ENCODE data around the gene PML. TPM values are rescaled to one million over a fixed set of nuclear protein-coding genes. Genes with fewer than 3 reads are reported as not detected.

Gene PML
- polyA plus RNA-seq, 3 donors, result 13.1 to 40.7 (median 20.6) TPM

GRCh38 chr15:74022706-74023470 is 28.4 kb downstream of the PML start:
- H3K36me3 ChIP-seq (replicated peaks in 1 of 2; ENCODE audit: control insufficient read depth in 1 of 2, insufficient read depth in 2 of 2, low read length in 2 of 2), result peaks cover 57 to 91% of the 10 kb centered on the region in 2 donors
- H3K27ac ChIP-seq (ENCODE audit: low read depth in 1 of 2, low read length in 2 of 2), result no peak overlapping the region
- no peak overlapping the region for H2AFZ ChIP-seq (ENCODE audit: insufficient read depth, low read depth, low read length, poor library complexity, severe bottlenecking)
- peaks cover 41% of the 10 kb centered on the region for H3K79me2 ChIP-seq (ENCODE audit: insufficient read depth, low read length)
- no peak overlapping the region for H3K27ac Mint-ChIP-seq
- no peak for DNase-seq
- H3K9ac ChIP-seq (ENCODE audit: insufficient read depth, low read length, poor library complexity, severe bottlenecking), result no peak overlapping the region
- intact Hi-C loops (cut with micrococcal nuclease), result no loop called here
- H3K4me1 ChIP-seq (ENCODE audit: control insufficient read depth in 1 of 2, insufficient read depth in 2 of 2, low read length in 2 of 2), result no peaks in the 10 kb centered on the region
- H3K4me3 Mint-ChIP-seq, result no peak overlapping the region
- H3K36me3 Mint-ChIP-seq, result peaks cover 57 to 79% of the 10 kb centered on the region in 2 donors
- H3K27me3 Mint-ChIP-seq (ENCODE audit: low read depth in 3 of 3), result peaks cover 0 to 1% (median 0%) of the 10 kb centered on the region in 3 donors
- no peak overlapping the region for H3K4me2 ChIP-seq (replicated peaks; ENCODE audit: extremely low read depth, low read length, poor library complexity, severe bottlenecking)
- H3K9me3 ChIP-seq (replicated peaks in 1 of 2; ENCODE audit: control insufficient read depth in 1 of 2, insufficient read depth in 1 of 2, low read length in 2 of 2), result no peaks in the 10 kb centered on the region
- no peak overlapping the region for H3K4me3 ChIP-seq (replicated peaks in 1 of 3; ENCODE audit: low read depth in 2 of 3, low read length in 3 of 3)
- TF ChIP-seq CTCF (IDR thresholded peaks at IDR 0.05), result no peak
- H3K9me3 Mint-ChIP-seq, result no peaks in the 10 kb centered on the region
- peaks cover 96% of the 10 kb centered on the region for H4K20me1 ChIP-seq (ENCODE audit: insufficient read depth, low read length)
- WGBS (ENCODE audit: insufficient coverage), result 98% methylated on average over 63 of the region's 66 CpGs
- no peaks in the 10 kb centered on the region for H3K4me1 Mint-ChIP-seq
- H3K27me3 ChIP-seq (ENCODE audit: control insufficient read depth in 2 of 2, insufficient read depth in 2 of 2, low read length in 2 of 2), result no peaks in the 10 kb centered on the region

GRCh38 chr15:74024687-74025086 is 30.2 kb downstream of the PML start:
- TF ChIP-seq CTCF (IDR thresholded peaks at IDR 0.05), result no peak
- H3K4me3 ChIP-seq (replicated peaks in 1 of 3; ENCODE audit: low read depth in 2 of 3, low read length in 3 of 3), result no peak overlapping the region
- no peak overlapping the region for H3K4me2 ChIP-seq (replicated peaks; ENCODE audit: extremely low read depth, low read length, poor library complexity, severe bottlenecking)
- H3K27me3 Mint-ChIP-seq (ENCODE audit: low read depth in 3 of 3), result peaks cover 0 to 1% (median 0%) of the 10 kb centered on the region in 3 donors
- no peaks in the 10 kb centered on the region for H3K9me3 Mint-ChIP-seq
- no peak for DNase-seq
- H3K9ac ChIP-seq (ENCODE audit: insufficient read depth, low read length, poor library complexity, severe bottlenecking), result no peak overlapping the region
- intact Hi-C loops (cut with micrococcal nuclease), result no loop called here
- no peak overlapping the region for H3K27ac ChIP-seq (ENCODE audit: low read depth in 1 of 2, low read length in 2 of 2)
- peak overlapping the region in 2 of 7 donors; percentile 17 to 46 for H3K27ac Mint-ChIP-seq
- no peak overlapping the region for H3K4me3 Mint-ChIP-seq
- H3K79me2 ChIP-seq (ENCODE audit: insufficient read depth, low read length), result peaks cover 27% of the 10 kb centered on the region
- H4K20me1 ChIP-seq (ENCODE audit: insufficient read depth, low read length), result peaks cover 89% of the 10 kb centered on the region
- H3K36me3 ChIP-seq (replicated peaks in 1 of 2; ENCODE audit: control insufficient read depth in 1 of 2, insufficient read depth in 2 of 2, low read length in 2 of 2), result peaks cover 59 to 97% of the 10 kb centered on the region in 2 donors
- no peaks in the 10 kb centered on the region for H3K27me3 ChIP-seq (ENCODE audit: control insufficient read depth in 2 of 2, insufficient read depth in 2 of 2, low read length in 2 of 2)
- no peaks in the 10 kb centered on the region for H3K4me1 ChIP-seq (ENCODE audit: control insufficient read depth in 1 of 2, insufficient read depth in 2 of 2, low read length in 2 of 2)
- 71% methylated on average over 2 of the region's 2 CpGs for WGBS (ENCODE audit: insufficient coverage)
- no peaks in the 10 kb centered on the region for H3K4me1 Mint-ChIP-seq
- H2AFZ ChIP-seq (ENCODE audit: insufficient read depth, low read depth, low read length, poor library complexity, severe bottlenecking), result no peak overlapping the region
- no peaks in the 10 kb centered on the region for H3K9me3 ChIP-seq (replicated peaks in 1 of 2; ENCODE audit: control insufficient read depth in 1 of 2, insufficient read depth in 1 of 2, low read length in 2 of 2)
- peaks cover 66 to 87% of the 10 kb centered on the region in 2 donors for H3K36me3 Mint-ChIP-seq
